ENCODE results near the gene PCDHA10.

Gene PCDHA10

DNA sequence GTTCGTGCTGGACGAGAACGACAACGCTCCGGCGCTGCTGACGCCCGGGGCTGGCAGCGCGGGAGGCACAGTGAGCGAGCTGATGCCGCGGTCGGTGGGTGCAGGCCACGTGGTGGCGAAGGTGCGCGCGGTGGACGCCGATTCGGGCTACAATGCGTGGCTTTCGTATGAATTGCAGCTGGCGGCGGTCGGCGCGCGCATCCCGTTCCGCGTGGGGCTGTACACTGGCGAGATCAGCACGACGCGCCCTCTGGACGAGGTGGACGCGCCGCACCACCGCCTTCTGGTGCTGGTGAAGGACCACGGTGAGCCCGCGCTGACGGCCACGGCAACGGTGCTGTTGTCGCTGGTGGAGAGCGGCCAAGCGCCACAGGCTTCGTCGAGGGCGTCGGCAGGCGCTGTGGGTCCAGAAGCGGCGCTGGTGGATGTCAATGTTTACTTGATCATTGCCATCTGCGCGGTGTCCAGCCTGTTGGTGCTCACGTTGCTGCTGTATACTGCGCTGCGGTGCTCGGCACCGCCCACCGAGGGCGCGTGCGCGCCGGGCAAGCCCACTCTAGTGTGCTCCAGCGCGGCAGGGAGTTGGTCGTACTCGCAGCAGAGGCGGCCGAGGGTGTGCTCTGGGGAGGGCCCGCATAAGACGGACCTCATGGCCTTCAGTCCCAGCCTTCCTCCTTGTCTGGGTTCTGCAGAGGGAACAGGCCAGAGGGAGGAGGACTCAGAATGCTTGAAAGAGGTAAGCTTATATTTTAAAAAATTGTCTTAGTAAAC is 28.4 kb downstream of the PCDHA10 start:
- no peak for DNase-seq

DNA sequence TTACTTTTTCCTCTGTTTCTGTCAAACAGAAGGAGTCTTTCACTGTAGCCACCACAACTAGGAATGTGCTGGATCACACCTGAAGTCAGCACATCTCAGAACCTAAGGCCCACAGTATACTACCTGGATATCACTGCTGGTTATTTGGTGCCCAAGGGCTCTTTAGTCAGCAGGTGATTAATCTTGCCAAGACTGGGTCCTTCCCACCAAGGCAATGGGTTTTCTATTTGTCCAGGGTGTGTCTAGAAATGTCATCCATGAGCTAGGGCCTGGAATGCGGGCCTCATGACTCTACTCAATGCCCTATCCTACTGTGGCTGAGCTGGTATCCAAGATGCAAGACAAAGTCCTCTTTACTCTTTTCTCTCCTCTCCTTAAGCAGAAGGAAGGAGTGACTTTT is 60.6 kb downstream of the PCDHA10 start:
- DNase-seq, result no peak

Measured in NCI-H69 (cell line).